ENCODE measurements around the gene OR6C76. TPM values are rescaled to one million over a fixed set of nuclear protein-coding genes. Genes with fewer than 3 reads are reported as not detected.

The OR6C76 gene
- total RNA-seq, 1 experiment from 2014 or later: not detected

- DNase-seq (ENCODE audit: low read depth): no peak
Measured at GRCh38 chr12:55469291-55469690, 43.2 kb downstream of the OR6C76 start.

GRCh38 chr12:55470088-55470829, 44.2 kb downstream of the OR6C76 start, which contains the start of gene OR6C70:
OR6C70 (minus strand) TSS chr12:55470138; CDS start chr12:55470138, 0 bp downstream.
- DNase-seq (ENCODE audit: low read depth): no peak

GRCh38 chr12:55472264-55472663, 46.2 kb downstream of the OR6C76 start:
- DNase-seq (ENCODE audit: low read depth): no peak

Other genes with a start within 250 kb of the OR6C76 start
- gene OR10A7, start 205.2 kb upstream of the OR6C76 start, total RNA-seq (2014; rRNA removed): not detected in 2 replicates
- not detected in 2 replicates for gene OR6C74, start 181.6 kb upstream of the OR6C76 start, total RNA-seq (2014; rRNA removed)
- gene OR6C6, start 129.7 kb upstream of the OR6C76 start, total RNA-seq (2014; rRNA removed): not detected in 2 replicates
- not detected in 2 replicates for gene OR6C1, start 111.9 kb upstream of the OR6C76 start, total RNA-seq (2014; rRNA removed)
- not detected in 2 replicates for gene OR6C3, start 95.5 kb upstream of the OR6C76 start, total RNA-seq (2014; rRNA removed)
- not detected in 2 replicates for gene OR6C75, start 63.3 kb upstream of the OR6C76 start, total RNA-seq (2014; rRNA removed)
- gene OR6C65, start 25.7 kb upstream of the OR6C76 start, total RNA-seq (2014; rRNA removed): not detected in 2 replicates
- not detected in 2 replicates for gene OR6C2, start 17.8 kb downstream of the OR6C76 start, total RNA-seq (2014; rRNA removed)
- gene OR6C70, start 43.9 kb downstream of the OR6C76 start, total RNA-seq (2014; rRNA removed): not detected in 2 replicates
- not detected in 2 replicates for gene OR6C68, start 66.1 kb downstream of the OR6C76 start, total RNA-seq (2014; rRNA removed)
- not detected in 2 replicates for gene OR6C4, start 123.3 kb downstream of the OR6C76 start, total RNA-seq (2014; rRNA removed)
- not detected in 2 replicates for gene OR2AP1, start 146.2 kb downstream of the OR6C76 start, total RNA-seq (2014; rRNA removed)
- not detected in 2 replicates for gene OR10P1, start 210.6 kb downstream of the OR6C76 start, total RNA-seq (2014; rRNA removed)

Measured in LHCN-M2 (cell line).